H1 (cell line): Measurements from ENCODE around the gene THBS3. TPM values are rescaled to one million over a fixed set of nuclear protein-coding genes. Genes with fewer than 3 reads are reported as not detected.

Experiments used
- CTCF ChIA-PET: fragments of 300-600 bp; sonication (Branson Sonifier 250); formaldehyde crosslinking; loops from one replicate; lab custom pipeline; 2021; ENCODE audit not compliant: partially characterized antibody; lab: Charles Lee
- POLR2A ChIA-PET: fragments of 300-600 bp; sonication (Branson Sonifier 250); formaldehyde crosslinking; loops from one replicate; lab custom pipeline; 2021; ENCODE audit warnings: inconsistent platforms; ENCODE audit not compliant: partially characterized antibody; lab: Charles Lee
- DNase-seq, 2 experiments: peaks; one replicate each; pipeline versions ENCODE4 v3.0.0 to v3.0.0-alpha.2; 2010 to 2022; ENCODE audit warnings: low spot score in 2 of 2, low read depth in 1 of 2, mixed read lengths in 1 of 2
- FAIRE-seq: peaks from 2 replicates; lab custom pipeline; 2011; peaks lifted over from hg19 to GRCh38; lab: Jason Lieb, UNC
- H2AFZ ChIP-seq: 2 replicates; pipeline ENCODE4 v1.8.1; 2012; ENCODE audit warnings: low read length, inconsistent platforms
- H2AK5ac ChIP-seq: 2 replicates; pipeline ENCODE4 v1.6.1; 2013; ENCODE audit warnings: low read depth, low read length
- H2BK120ac ChIP-seq: replicated peaks from 2 replicates; pipeline ENCODE3; 2013; ENCODE audit warnings: low read depth, low read length, inconsistent platforms
- H2BK12ac ChIP-seq: 2 replicates; pipeline ENCODE4 v1.6.1; 2013; ENCODE audit warnings: low read depth, low read length
- H2BK15ac ChIP-seq: 2 replicates; pipeline ENCODE4 v1.6.1; 2013; ENCODE audit warnings: low read length
- H2BK20ac ChIP-seq: 2 replicates; pipeline ENCODE4 v1.6.1; 2013; ENCODE audit warnings: low read length
- H2BK5ac ChIP-seq: 2 replicates; pipeline ENCODE4 v1.6.1; 2013; ENCODE audit warnings: low read depth, low read length
- H3K14ac ChIP-seq: 2 replicates; pipeline ENCODE4 v1.6.1; 2013; ENCODE audit warnings: inconsistent platforms; ENCODE audit not compliant: insufficient read length
- H3K18ac ChIP-seq: 2 replicates; pipeline ENCODE4 v1.6.1; 2013; ENCODE audit warnings: low read length; ENCODE audit errors: extremely low read depth
- H3K23ac ChIP-seq: 2 replicates; pipeline ENCODE4 v1.6.1; 2013; ENCODE audit warnings: inconsistent platforms; ENCODE audit not compliant: insufficient read length
- H3K23me2 ChIP-seq: 2 replicates; pipeline ENCODE4 v1.6.1; 2013; ENCODE audit warnings: low read depth, low read length
- H3K27ac ChIP-seq: 2 replicates; pipeline ENCODE4 v1.6.1; 2011; ENCODE audit warnings: low read depth, low read length, inconsistent platforms
- H3K27me3 ChIP-seq, 4 experiments: replicated peaks in 1 of 4; 1 replicate in 1 of 4; 2 replicates in 3 of 4; pipeline versions ENCODE4 v1.6.1 to v1.8.1; 2011 to 2013; ENCODE audit warnings: low read length in 3 of 4, mild to moderate bottlenecking in 3 of 4, inconsistent platforms in 2 of 4, mixed read lengths in 2 of 4, moderate library complexity in 1 of 4; ENCODE audit not compliant: control insufficient read depth in 3 of 4, insufficient read depth in 3 of 4; ENCODE audit errors: extremely low read depth in 1 of 4
- H3K36me3 ChIP-seq, 4 experiments: 2 replicates each; pipeline versions ENCODE4 v1.6.1 to v1.8.1; 2011 to 2013; ENCODE audit warnings: mild to moderate bottlenecking in 4 of 4, low read length in 3 of 4, moderate library complexity in 2 of 4, control low read depth in 1 of 4, inconsistent platforms in 1 of 4; ENCODE audit not compliant: insufficient read depth in 4 of 4, control insufficient read depth in 2 of 4
- H3K4ac ChIP-seq: replicated peaks from 2 replicates; pipeline ENCODE3; 2013; ENCODE audit warnings: low read length, low read depth, mixed read lengths, inconsistent platforms; ENCODE audit not compliant: insufficient read length
- H3K4me1 ChIP-seq, 4 experiments: replicated peaks in 1 of 4; 1 replicate in 1 of 4; 2 replicates in 3 of 4; pipeline versions ENCODE4 v1.6.1 to v1.8.1; 2011 to 2013; ENCODE audit warnings: low read length in 3 of 4, inconsistent platforms in 2 of 4, mixed read lengths in 1 of 4; ENCODE audit not compliant: insufficient read depth in 4 of 4, control insufficient read depth in 3 of 4
- H3K4me2 ChIP-seq, 2 experiments: 2 replicates each; pipeline versions ENCODE4 v1.6.1 to v1.8.1; 2011 to 2013; ENCODE audit warnings: low read depth in 2 of 2, low read length in 2 of 2, control low read depth in 1 of 2, inconsistent platforms in 1 of 2, mild to moderate bottlenecking in 1 of 2; ENCODE audit not compliant: insufficient read depth in 1 of 2
- H3K4me3 ChIP-seq, 4 experiments: fragments of 200-600, 300-600 bp in 1 of 4; sonication (generic), shearing (Covaris generic), sonication (Bioruptor Twin) in 1 of 4; 2 replicates each; pipeline versions ENCODE4 v1.5.1 to v1.8.1; 2011 to 2016; ENCODE audit warnings: low read length in 4 of 4, low read depth in 3 of 4, control low read depth in 2 of 4, inconsistent platforms in 2 of 4, mild to moderate bottlenecking in 2 of 4, mixed read lengths in 1 of 4, moderate library complexity in 1 of 4; ENCODE audit not compliant: insufficient read depth in 2 of 4; ENCODE audit errors: extremely low read depth in 1 of 4
- H3K56ac ChIP-seq: replicated peaks from 2 replicates; pipeline ENCODE3; 2013; ENCODE audit warnings: low read depth, mild to moderate bottlenecking, mixed read lengths, low read length, inconsistent platforms; ENCODE audit not compliant: insufficient read length
- H3K79me1 ChIP-seq: 2 replicates; pipeline ENCODE4 v1.6.1; 2013; ENCODE audit warnings: low read depth, low read length, control low read depth
- H3K79me2 ChIP-seq, 2 experiments: 2 replicates each; pipeline versions ENCODE4 v1.6.1 to v1.8.1; 2012 to 2013; ENCODE audit warnings: low read length in 2 of 2, mild to moderate bottlenecking in 2 of 2, inconsistent platforms in 1 of 2; ENCODE audit not compliant: insufficient read depth in 2 of 2, control insufficient read depth in 1 of 2
- H3K9ac ChIP-seq, 4 experiments: replicated peaks in 1 of 4; 1 replicate in 1 of 4; 2 replicates in 3 of 4; pipeline versions ENCODE4 v1.6.1 to v1.8.1; 2011 to 2013; ENCODE audit warnings: low read depth in 3 of 4, low read length in 3 of 4, control low read depth in 2 of 4, mild to moderate bottlenecking in 2 of 4, moderate library complexity in 2 of 4, inconsistent platforms in 1 of 4; ENCODE audit errors: extremely low read depth in 1 of 4
- H3K9me3 ChIP-seq, 2 experiments: 2 replicates each; pipeline versions ENCODE4 v1.6.1 to v1.8.1; 2012 to 2013; ENCODE audit warnings: mild to moderate bottlenecking in 2 of 2, moderate library complexity in 2 of 2, control low read depth in 1 of 2, inconsistent platforms in 1 of 2, low read depth in 1 of 2, low read length in 1 of 2, mixed read lengths in 1 of 2; ENCODE audit not compliant: insufficient read depth in 2 of 2
- H4K20me1 ChIP-seq, 2 experiments: replicated peaks in 1 of 2; 2 replicates each; pipeline versions ENCODE3 to v1.8.1; 2011 to 2013; ENCODE audit warnings: inconsistent platforms in 2 of 2, low read length in 2 of 2, mild to moderate bottlenecking in 1 of 2; ENCODE audit not compliant: insufficient read depth in 2 of 2, control insufficient read depth in 1 of 2
- H4K5ac ChIP-seq: 2 replicates; pipeline ENCODE4 v1.6.1; 2013; ENCODE audit warnings: low read length, low read depth, mixed read lengths, inconsistent platforms; ENCODE audit not compliant: insufficient read length
- H4K8ac ChIP-seq: 2 replicates; pipeline ENCODE4 v1.8.0; 2013; ENCODE audit warnings: mild to moderate bottlenecking, moderate library complexity, low read length, inconsistent platforms; ENCODE audit not compliant: insufficient read depth; ENCODE audit errors: extremely low read depth
- H4K91ac ChIP-seq: replicated peaks from 2 replicates; pipeline ENCODE3; 2013; ENCODE audit warnings: low read length, mixed read lengths, inconsistent platforms; ENCODE audit not compliant: insufficient read length
- ASH2L ChIP-seq: fragments of 200-600, 300-600 bp; sonication (generic); IDR thresholded peaks from one replicate; pipeline ENCODE4 v1.7.1; 2017; ENCODE audit warnings: low read length
- CBX5 ChIP-seq: fragments of 300-800, 300-1000 bp; sonication (generic); IDR thresholded peaks from 2 replicates; pipeline ENCODE4 v1.7.1; 2016; ENCODE audit warnings: antibody characterized with exemption, low read length, low read depth
- CEBPB ChIP-seq: IDR thresholded peaks from 2 replicates; pipeline ENCODE4 v1.6.1; 2012; ENCODE audit warnings: low read depth, low read length
- RXRA ChIP-seq: IDR thresholded peaks from 2 replicates; pipeline ENCODE4 v1.6.1; 2011; ENCODE audit warnings: low read depth, mild to moderate bottlenecking, low read length, moderate library complexity; ENCODE audit not compliant: insufficient read depth
- SIX5 ChIP-seq: IDR thresholded peaks from 2 replicates; pipeline ENCODE4 v1.6.1; 2011; ENCODE audit warnings: mild to moderate bottlenecking, low read depth, low read length
- SP2 ChIP-seq: IDR thresholded peaks from 2 replicates; pipeline ENCODE4 v1.6.1; 2012; ENCODE audit warnings: mild to moderate bottlenecking, low read length, inconsistent platforms
- YY1 ChIP-seq: IDR thresholded peaks from 2 replicates; pipeline ENCODE4 v1.6.1; 2011; ENCODE audit warnings: low read depth, mild to moderate bottlenecking, low read length
- ZNF274 ChIP-seq: IDR thresholded peaks from 2 replicates; pipeline ENCODE4 v1.7.0; 2012; ENCODE audit warnings: low read length, borderline replicate concordance; ENCODE audit errors: extremely low read depth
- WGBS, 2 experiments: shearing (Covaris generic) in 1 of 2; methylation state at CpG; one replicate each; pipeline versions ENCODE4 v1.1.6 to v1.1.7; 2013 to 2015; ENCODE audit warnings: low lambda C conversion rate in 2 of 2, mixed read lengths in 2 of 2, inconsistent platforms in 1 of 2, low coverage in 1 of 2, missing lambda C conversion rate in 1 of 2; ENCODE audit not compliant: insufficient replicate concordance in 2 of 2, insufficient coverage in 1 of 2, insufficient read length in 1 of 2; ENCODE audit errors: extremely low coverage in 1 of 2, missing lambda C conversion rate in 1 of 2; 5-methylcytosine and 5-hydroxymethylcytosine counted together
- polyA plus RNA-seq, 7 experiments: library from polyadenylated mRNA; depleted of rRNA in 3 of 7; stranded (reverse) in 5 of 7; unstranded in 2 of 7; fragments of >200 nt in 5 of 7; fragments of 200-250 nt in 2 of 7; gene quantifications; 1 replicate in 5 of 7; 2 replicates in 1 of 7; 4 replicates in 1 of 7; pipeline versions ENCODE4 v1.2.1 to v1.2.3, GENCODE V29; 2011 to 2013; ENCODE audit warnings: missing spikeins in 2 of 7, mixed read lengths in 2 of 7
- total RNA-seq: library from RNA; stranded (reverse); fragmentation: NEBNext Ultra II Directional; extraction: Animal tissue kit (Norgen Biotek cat#: 25700); gene quantifications from 2 replicates; pipeline ENCODE4 v1.2.1, GENCODE V29; 2021
- TF ChIP-seq, protein P1 (sequence below): IDR thresholded peaks from 2 replicates; pipeline ENCODE4 v1.6.1; 2012; ENCODE audit warnings: inconsistent platforms

THBS3 gene
- total and polyA plus RNA-seq, 2 of the 8 experiments (the other 6 are each of a cell fraction or from before 2014, with no cell fraction given), result 3.0 to 3.5 TPM

DNA sequence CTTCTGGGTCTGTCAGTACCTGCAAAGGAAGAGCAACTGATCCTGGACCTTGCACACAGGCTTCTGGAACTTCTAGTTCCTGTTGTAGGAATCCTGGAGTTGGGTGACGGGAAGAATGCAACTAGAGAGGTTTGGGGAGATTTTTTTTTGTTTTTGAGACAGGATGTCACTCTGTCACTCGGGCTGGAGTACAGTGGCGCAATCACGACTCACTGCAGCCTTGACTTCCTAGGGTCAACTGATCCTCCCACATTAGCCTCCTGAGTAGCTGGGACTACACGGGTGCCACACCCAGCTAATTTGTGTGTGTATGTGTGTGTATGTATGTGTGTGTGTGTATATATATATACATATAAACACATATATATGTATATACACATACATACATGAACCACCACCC, 28.8 kb upstream of the THBS3 start:
- H4K91ac ChIP-seq, result no peak overlapping the region
- no peak overlapping the region for H3K23ac ChIP-seq
- H3K27me3 ChIP-seq, result no peaks in the 10 kb centered on the region
- H4K5ac ChIP-seq, result no peak overlapping the region
- TF ChIP-seq CBX5 (no peak), CEBPB (no peak), ZNF274 (no peak), RXRA (no peak), ASH2L (no peak), SIX5 (no peak), YY1 (no peak), SP2 (no peak)
- TF ChIP-seq, protein P1, sequence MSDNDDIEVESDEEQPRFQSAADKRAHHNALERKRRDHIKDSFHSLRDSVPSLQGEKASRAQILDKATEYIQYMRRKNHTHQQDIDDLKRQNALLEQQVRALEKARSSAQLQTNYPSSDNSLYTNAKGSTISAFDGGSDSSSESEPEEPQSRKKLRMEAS, result no peak
- H2BK20ac ChIP-seq, result no peak overlapping the region
- no peak overlapping the region for H4K8ac ChIP-seq
- H2BK12ac ChIP-seq, result no peak overlapping the region
- H4K20me1 ChIP-seq, result no peaks in the 10 kb centered on the region
- CTCF ChIA-PET, result interaction anchor here (0.6 to 1.0 kb wide), 2 partner anchors 14 to 89 kb away, joined by 3 to 6 read pairs; no protein-coding TSS in a partner anchor
- no peaks in the 10 kb centered on the region for H3K23me2 ChIP-seq
- no peak overlapping the region for H3K4me3 ChIP-seq
- H3K4ac ChIP-seq, result no peak overlapping the region
- H3K56ac ChIP-seq, result no peak overlapping the region
- DNase-seq (no peak), FAIRE-seq (no peak)
- H3K27ac ChIP-seq, result no peak overlapping the region
- no peaks in the 10 kb centered on the region for H3K4me1 ChIP-seq
- no peak overlapping the region for H3K18ac ChIP-seq
- H2AFZ ChIP-seq, result no peak overlapping the region
- H2BK15ac ChIP-seq, result no peak overlapping the region
- H3K79me1 ChIP-seq, result no peaks in the 10 kb centered on the region
- no peaks in the 10 kb centered on the region for H3K79me2 ChIP-seq
- H2BK5ac ChIP-seq, result no peak overlapping the region
- POLR2A ChIA-PET, result interaction anchor here (1.0 kb wide), 1 partner anchor 8 kb away, joined by 3 read pairs; no protein-coding TSS in a partner anchor
- H3K9me3 ChIP-seq, result no peaks in the 10 kb centered on the region
- no peak overlapping the region for H3K4me2 ChIP-seq
- H3K36me3 ChIP-seq, result no peaks in the 10 kb centered on the region; a peak in 1 of 8 replicates
- H3K9ac ChIP-seq, result no peak overlapping the region
- no peak overlapping the region for H3K14ac ChIP-seq
- 93% methylated on average over 5 of the region's 5 CpGs; no CpG with 5 or more reads in 1 of the 2 experiments for WGBS, 2 experiments
- H2AK5ac ChIP-seq, result no peak overlapping the region
- H2BK120ac ChIP-seq, result no peak overlapping the region
